Measurements from ENCODE around the gene SCAF8.

- TF ChIP-seq POLR2AphosphoS5 (IDR thresholded peaks at IDR 0.05), result no peak
- peak in 3 of 4 experiments; percentile 43 to 49 (median 44) for TF ChIP-seq CTCF (IDR thresholded peaks at IDR 0.05)
Measured at GRCh38 chr6:154805288-154805911, 72.2 kb downstream of the SCAF8 start.
